GM19452 (cell line): ENCODE measurements around the gene HPD.

Source experiments
- ATAC-seq: cut with Tn5 transposase; IDR thresholded peaks from one replicate; pipeline ENCODE4 v1.9.1; 2021; ENCODE audit not compliant: unreplicated experiment

HPD gene

GRCh38 chr12:121829250-121829918 lies 29.3 kb downstream of the HPD start:
- no peak for ATAC-seq

- no peak for ATAC-seq
Measured at GRCh38 chr12:121828826-121829225, 29.8 kb downstream of the HPD start.

- no peak for ATAC-seq
Measured at GRCh38 chr12:121828306-121828705, 30.4 kb downstream of the HPD start.

- no peak for ATAC-seq
Measured at GRCh38 chr12:121827351-121828099, 31.1 kb downstream of the HPD start.

- no peak for ATAC-seq
Measured at GRCh38 chr12:121826318-121827150, 32.1 kb downstream of the HPD start.

- ATAC-seq: no peak
Measured at GRCh38 chr12:121825041-121825523, 33.6 kb downstream of the HPD start.

- ATAC-seq: no peak
Measured at GRCh38 chr12:121823727-121824115, 34.9 kb downstream of the HPD start.

- ATAC-seq: no peak
Measured at GRCh38 chr12:121823101-121823726, 35.4 kb downstream of the HPD start.

GRCh38 chr12:121822393-121823100 lies 36.1 kb downstream of the HPD start:
- no peak for ATAC-seq

GRCh38 chr12:121820056-121820455 lies 38.6 kb downstream of the HPD start:
- ATAC-seq: no peak

- ATAC-seq: no peak
Measured at GRCh38 chr12:121819212-121819949, 39.3 kb downstream of the HPD start.

- no peak for ATAC-seq
Measured at GRCh38 chr12:121817648-121818043, 41.0 kb downstream of the HPD start.

GRCh38 chr12:121816925-121817647 lies 41.6 kb downstream of the HPD start:
- no peak for ATAC-seq

- no peak for ATAC-seq
Measured at GRCh38 chr12:121815263-121815662, 43.4 kb downstream of the HPD start.

- ATAC-seq: no peak
Measured at GRCh38 chr12:121814429-121815119, 44.1 kb downstream of the HPD start.

GRCh38 chr12:121813951-121814350 lies 44.7 kb downstream of the HPD start:
- ATAC-seq: no peak

GRCh38 chr12:121812921-121813896 lies 45.5 kb downstream of the HPD start:
- no peak for ATAC-seq
